ENCODE data around the gene SLC27A3.
A peak's percentile ranks its signal among the peaks of the same experiment; 100 is the strongest.

The SLC27A3 gene, protein sequence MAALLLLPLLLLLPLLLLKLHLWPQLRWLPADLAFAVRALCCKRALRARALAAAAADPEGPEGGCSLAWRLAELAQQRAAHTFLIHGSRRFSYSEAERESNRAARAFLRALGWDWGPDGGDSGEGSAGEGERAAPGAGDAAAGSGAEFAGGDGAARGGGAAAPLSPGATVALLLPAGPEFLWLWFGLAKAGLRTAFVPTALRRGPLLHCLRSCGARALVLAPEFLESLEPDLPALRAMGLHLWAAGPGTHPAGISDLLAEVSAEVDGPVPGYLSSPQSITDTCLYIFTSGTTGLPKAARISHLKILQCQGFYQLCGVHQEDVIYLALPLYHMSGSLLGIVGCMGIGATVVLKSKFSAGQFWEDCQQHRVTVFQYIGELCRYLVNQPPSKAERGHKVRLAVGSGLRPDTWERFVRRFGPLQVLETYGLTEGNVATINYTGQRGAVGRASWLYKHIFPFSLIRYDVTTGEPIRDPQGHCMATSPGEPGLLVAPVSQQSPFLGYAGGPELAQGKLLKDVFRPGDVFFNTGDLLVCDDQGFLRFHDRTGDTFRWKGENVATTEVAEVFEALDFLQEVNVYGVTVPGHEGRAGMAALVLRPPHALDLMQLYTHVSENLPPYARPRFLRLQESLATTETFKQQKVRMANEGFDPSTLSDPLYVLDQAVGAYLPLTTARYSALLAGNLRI

DNA sequence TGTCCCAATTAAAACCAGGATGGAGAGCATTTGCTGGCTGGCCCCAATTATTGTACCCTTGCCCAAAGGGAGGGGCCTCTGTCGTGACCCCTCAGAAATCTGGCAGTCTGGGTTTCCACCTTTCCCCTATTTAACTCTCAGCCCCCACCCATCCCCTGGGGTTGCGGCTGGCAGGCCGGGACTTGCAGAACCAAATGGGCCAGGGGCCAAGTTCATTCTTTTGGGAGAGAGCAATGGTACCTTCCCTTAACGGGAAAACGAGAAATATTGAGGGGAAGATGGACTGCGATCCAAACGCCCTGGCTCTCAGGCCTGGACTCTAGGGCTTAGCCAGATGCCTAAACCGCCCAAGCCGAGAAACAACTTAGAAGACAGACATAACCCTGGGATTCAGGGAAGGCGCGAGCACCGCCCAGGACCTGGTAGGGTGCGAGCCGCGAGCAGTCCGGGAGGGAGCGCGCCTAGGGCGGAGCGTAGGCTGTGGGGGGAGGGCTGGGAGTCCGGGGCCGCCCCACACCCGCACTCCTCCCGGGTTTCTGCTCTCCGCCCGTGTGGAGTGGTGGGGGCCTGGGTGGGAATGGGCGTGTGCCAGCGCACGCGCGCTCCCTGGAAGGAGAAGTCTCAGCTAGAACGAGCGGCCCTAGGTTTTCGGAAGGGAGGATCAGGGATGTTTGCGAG lies at the start of gene SLC27A3:
Gene SLC27A3, plus strand, starts transcription at position 628 of the 678 bp plus-strand sequence. CDS start 91 bp downstream, outside the sequence.
- DNase-seq = no peak

DNA sequence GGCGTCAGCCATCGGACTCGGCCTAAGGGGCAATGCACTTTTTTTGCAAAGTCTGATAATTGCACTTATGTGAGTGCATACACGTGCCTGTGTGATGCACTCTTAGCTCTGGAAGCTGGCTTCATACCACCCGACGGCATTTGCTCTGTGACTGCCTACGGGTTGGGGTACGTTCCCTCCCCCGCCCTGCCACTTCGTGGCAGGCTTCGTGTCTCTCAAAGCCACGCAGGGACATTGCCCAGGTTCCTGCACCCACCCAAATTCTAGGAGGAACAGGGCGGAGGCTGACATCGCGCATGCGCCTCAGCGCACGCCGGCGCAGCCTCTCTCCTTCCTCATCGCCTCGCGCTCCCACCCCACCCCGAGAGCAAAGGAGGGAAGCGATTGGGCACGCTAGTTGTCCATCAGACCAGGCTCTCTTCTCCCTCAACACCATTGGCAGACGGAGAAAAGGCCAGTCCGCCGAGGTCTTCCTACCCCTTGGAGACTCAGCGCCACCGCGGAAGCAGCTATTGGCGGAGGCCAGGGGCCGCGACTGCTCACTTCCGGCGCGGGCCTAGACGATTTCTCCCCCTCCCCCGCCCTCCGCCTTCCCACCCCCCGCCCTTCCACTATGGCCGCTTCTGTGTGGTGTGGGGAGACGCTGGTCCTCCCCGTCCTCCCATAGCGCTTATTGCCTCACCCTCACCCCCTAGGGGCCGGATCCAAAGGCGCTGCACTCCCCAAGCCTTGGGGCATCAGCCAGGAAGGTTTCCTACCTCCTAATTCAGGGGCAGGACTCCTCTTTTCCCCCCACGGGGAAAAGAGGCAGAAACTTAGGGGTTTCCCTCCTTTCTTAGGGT lies 47.5 kb upstream of the SLC27A3 start, which contains the start of gene INTS3:
Gene INTS3, plus strand, starts transcription at position 588 of the 842 bp plus-strand sequence. CDS start 585 bp downstream, outside the sequence.
- DNase-seq = peak; percentile 99

DNA sequence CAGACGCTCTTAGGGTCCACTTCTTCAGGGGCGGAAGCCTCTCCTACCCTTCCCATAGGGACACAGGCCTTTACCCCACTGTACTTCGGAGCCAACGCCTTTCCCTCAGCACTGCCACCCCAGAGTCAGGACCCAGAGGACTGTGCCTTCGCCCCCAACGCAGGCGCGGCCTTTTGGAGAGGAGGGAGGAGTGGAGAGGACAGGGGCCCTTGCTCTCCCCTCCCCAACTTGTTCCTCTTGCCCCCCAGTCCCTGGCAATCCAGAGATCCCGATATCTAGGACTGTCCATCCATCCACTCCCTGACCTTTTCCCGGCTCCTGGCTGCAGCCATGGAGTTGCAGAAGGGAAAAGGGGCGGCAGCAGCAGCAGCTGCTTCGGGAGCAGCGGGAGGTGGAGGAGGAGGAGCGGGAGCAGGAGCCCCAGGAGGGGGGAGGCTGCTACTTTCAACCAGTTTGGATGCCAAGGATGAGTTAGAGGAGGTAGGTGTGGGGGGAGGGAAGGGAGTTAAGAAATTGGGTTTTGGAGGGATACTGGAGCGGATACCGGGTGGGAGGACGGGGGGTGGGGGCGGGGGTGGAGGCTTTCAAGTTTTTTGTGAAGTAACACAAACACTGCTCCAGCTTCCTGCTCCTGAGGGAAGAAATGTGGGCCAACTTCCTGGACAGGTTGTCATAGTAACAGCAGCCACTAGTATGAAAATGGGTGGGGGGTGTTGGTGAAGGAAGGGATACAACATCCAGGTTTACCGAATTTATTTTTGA lies 46.7 kb upstream of the SLC27A3 start:
- peak; percentile 24 for DNase-seq

DNA sequence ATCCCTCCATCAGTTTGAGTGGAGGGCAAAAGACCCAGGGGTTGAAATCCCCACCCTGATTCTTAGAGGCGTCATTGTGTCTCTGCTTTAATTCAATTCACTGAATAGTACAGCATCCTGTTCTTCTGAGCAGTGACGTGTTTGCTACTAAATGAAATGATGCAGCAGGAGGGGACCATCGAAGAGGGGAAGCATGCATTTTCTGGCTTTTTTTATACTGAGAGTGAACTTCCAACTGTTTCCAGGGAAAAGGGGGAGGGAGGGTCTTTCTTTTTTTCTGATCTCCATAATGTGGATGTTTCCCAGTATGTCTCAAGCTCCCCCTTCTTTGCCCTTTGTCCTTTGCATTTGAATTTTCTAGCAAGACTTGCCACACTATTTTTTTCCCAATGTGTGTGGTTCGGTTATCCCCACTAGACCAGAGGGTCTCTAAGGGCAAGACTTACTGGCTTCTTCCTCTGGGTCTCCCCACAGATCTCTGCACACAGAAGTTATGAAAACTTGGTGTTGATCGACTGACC lies 44.7 kb upstream of the SLC27A3 start:
- DNase-seq = no peak

DNA sequence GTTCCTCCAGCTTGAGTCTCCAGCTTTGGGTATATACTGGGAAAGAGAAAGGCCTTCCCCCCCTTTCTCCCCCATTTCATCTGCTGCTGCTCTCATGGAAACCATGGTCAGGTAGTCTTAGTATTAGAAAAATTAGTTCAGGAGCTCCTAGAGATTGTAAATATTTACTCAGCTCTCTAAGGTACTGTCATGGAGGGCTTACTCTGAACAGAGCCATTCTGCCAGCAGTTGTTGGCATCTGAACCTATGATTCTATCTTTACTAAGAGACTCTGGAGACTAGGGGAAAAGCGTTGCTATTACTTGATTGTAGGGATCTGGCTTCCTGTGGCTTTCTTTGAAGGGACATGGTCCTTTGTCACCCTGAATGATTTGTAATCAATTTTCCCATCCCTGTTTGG lies 41.2 kb upstream of the SLC27A3 start:
- DNase-seq = no peak

DNA sequence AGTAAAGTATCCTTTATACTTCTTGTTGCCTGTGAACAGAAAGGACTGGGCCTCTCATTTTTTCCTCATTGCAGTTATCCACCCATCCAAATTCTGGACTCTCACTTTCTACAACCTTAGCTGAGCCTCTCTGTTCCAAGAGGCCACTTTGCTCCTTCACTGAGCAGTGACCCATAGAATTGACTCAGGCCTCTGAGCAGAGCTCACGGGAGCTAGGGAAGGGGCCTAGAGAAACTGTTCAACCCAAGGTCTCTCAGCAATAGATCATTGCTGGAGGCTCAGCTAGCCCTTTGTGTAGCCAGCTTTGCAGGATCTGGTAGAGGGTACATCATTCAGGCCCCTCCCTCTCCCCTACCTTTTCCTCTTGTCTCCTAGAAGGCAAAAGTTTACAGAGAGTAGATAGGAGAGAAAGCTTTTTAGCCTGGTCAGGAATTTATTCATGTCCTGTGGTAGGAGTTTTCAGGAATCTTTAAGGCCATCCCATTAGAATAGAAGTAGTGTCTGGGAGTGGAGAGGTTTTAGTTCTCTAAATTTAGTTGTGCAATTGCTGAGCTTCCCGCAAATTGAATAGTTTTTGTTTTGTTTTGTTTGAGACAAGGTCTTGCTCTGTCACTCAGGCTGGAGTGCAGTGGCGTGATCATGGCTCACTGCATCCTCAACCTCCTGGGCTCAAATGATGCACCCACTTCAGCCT lies 40.7 kb upstream of the SLC27A3 start:
- no peak for DNase-seq

DNA sequence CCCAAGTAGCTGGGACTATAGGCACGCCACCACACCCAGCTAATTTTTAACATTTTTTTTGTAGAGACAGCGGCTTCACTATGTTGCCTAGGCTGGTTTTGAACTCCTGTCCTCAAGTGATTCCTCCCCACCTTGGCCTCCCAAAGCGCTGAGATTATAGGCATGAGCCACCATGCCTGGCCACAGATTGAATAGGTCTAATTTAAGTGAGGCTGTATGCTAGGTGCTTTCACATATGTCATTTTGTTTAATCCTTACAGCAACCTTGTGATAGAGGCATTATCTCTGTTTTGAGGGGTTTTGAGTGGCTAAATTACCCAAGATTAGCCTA lies 40.2 kb upstream of the SLC27A3 start:
- no peak for DNase-seq

DNA sequence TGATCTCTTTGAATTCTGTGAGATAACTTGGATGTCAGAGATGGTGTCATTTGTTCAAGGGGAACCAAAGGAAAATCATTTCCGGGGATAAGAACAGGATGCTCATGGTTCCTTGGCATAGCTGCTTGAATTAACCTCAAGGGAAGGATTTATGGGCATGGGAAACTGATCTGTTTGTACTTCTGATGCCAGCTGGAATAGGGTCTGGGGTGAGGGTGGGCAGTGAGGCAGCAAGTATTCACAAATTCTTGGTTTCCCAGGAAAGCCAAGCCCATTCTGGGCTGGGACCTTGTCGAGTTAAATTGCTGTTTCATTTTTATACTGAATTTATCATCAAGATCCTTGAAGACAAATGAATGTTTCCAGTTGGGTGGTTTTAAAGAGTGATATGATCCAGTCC lies 33.2 kb upstream of the SLC27A3 start:
- no peak for DNase-seq

DNA sequence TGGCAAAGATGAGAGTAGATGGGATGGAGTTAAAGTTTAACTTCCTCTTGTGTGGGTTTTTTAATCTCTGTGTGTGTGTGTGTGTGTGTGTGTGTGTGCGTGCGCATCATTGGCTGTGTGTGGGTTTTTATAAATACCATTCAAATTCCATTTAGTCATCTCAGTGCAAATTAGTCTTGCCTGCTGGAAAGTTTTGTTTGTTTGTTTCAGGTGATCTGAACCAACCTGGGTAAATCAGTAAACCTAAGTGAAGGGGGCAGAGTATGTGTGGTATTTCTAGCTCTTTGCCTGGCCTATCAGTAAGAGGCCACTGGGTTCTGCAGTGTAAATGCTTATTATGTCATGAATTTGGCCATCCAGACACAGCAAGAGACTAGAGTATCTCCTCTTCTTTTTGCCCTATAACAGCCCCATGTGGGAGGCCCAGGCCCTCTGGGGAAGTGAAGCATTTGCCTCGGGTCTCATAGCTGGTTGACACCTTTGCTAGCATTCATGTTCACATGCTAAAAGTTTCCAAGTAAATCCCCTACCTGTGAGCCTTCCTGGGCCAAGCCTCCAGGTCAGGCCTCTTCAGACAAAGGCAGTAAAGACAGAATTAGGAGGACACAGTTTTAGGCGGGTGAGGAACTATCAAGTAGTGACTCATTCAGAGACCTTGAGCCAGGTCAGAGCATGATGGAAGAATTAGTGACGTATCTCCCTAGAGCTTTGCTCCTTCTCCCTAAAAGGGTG lies 32.6 kb upstream of the SLC27A3 start:
- no peak for DNase-seq

DNA sequence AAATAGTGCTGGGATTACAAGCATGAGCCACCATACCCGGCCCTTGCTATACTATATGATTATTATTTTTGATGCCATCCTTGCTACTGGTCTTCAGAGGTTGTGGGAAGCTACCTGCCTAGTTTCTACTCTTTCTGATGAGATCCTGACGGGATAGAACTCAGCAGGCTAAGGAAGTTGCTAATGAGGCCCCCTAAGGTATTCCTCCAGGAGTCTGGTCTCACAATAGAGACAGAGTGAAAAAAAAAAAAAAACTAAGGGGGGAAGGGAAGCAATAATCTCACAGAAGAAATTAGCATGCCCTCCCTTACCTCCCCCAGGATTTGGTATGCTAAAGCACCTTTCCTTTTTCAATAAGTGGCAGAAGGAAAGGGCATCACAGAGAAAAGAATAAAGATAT lies 29.8 kb upstream of the SLC27A3 start:
- DNase-seq = no peak

DNA sequence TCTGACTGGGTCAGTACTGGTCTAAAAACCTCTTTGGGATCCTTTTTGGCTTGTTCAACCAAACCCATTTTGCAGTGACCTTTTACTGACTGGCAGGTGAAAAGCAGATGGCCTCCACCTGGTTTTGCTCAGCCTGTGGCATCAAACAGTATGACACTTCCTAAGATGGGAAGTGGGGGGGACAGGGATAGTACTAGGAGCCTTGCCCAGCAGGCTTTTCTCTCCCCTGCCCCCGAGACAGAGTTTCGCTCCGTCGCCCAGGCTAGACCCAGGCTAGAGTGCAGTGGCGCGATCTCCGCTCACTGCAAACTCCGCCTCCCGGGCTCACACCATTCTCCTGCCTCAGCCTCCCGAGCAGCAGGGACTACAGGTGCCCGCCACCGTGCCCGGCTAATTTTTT lies 29.0 kb upstream of the SLC27A3 start:
- no peak for DNase-seq

DNA sequence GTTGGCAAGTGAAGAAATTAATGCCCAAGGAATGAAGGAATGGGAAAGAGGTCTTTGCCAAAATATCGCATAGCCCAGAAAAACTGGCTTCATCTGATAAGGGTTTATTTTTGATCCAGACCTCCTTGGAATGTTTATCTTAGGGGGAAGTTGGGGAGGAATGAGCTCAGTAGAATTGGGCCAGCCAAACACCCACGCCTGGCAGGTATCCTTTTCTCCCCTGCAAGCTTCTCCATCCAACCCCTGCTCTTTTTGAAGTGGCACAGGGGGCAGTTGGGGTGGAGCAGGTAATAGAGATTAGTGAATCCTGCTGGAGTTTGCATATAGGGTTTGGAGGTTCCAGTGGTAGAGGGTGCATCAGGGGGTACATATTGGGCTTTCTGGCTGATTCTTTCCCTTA lies 26.3 kb upstream of the SLC27A3 start:
- DNase-seq = no peak

DNA sequence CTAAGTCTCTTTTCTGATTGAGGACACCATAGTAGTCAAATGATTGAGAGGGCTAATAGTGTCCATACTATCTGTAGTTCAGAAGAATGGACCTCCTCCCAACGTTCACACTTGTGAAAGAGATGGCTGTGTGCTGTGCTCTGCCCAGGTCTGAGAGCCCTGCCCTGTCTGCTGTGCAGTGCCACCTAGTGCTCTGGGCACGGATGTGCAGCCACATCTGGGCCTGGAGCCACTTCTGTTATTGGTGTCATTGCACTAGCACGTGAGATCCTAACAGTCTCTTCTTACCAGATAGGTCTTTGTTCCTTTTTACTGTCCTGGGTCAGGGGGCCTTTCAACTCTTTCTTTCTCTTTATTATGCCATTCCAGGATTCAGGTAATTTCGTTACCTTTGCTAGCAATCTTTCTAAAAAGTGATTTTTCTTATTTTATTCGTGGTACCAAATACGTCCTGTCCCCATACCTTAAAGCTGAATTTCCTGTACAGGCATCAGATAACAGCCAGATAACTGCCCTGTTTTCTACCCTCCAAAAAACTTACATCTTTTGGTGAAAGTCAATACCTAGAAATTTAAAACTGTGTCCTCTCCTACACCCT lies 25.7 kb upstream of the SLC27A3 start:
- DNase-seq = peak; percentile 71

DNA sequence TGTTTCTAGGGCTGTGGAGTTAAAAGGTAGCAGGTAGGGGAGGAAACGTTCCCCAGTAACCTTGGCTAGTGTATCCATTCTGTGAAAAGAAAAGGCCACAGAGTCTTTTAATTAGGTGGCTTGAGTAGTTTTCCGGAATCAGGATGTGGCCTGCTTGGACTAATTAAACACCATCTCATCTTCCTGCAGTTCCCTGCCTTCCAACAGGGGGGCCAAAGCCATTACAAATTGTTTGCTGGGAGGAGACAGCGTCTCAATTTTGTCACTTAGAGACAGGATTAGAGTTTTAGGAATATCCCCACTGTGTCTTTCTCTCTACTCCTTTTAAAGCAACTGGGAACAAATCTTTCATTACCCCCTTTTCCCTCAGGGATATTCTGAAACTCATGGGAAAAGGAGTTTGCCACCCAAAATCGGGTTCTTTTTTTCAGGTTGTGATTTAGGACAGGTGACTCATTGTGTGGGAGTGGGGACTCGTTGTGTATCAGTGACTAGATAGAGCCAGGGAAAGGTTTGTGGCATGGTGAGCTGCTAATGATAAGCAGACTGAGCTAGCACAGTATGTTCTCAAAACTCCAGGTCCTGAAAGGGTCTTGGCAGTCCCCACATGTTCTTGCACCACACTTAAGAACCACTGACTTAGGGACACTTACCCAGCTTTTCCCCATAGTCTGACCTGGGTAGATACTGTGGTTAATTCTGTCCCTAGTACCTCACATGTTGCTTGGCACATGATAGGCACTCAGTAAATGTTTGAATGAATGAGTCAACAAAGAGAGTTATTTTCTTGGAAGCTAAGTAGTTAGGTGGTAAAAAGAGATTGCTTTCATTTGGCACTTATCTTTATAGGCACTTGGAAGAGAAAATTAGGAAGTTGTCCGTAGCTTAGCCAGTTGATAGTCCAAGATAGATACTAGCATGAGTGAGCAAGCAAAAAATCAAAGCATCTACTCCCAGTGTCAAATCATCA lies 24.9 kb upstream of the SLC27A3 start:
- no peak for DNase-seq

DNA sequence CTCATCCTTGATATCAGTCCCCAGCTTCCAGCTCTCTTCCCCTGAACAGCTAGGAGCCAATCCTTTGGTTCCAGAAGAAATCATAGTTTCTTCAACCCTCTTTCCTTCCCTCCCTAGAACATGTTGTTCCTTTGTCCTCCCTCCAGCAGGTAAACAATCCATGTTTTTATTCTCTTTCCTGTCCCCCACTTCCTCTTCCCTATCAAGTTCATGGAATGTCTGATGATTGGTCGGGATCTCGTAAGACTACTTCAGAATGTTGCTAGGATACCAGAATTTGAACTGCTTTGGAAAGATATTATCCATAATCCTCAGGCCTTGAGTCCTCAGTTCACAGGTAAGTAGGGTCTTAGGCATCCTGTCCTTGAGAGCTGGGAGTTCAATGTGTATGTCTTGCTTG lies 23.1 kb upstream of the SLC27A3 start:
- no peak for DNase-seq

DNA sequence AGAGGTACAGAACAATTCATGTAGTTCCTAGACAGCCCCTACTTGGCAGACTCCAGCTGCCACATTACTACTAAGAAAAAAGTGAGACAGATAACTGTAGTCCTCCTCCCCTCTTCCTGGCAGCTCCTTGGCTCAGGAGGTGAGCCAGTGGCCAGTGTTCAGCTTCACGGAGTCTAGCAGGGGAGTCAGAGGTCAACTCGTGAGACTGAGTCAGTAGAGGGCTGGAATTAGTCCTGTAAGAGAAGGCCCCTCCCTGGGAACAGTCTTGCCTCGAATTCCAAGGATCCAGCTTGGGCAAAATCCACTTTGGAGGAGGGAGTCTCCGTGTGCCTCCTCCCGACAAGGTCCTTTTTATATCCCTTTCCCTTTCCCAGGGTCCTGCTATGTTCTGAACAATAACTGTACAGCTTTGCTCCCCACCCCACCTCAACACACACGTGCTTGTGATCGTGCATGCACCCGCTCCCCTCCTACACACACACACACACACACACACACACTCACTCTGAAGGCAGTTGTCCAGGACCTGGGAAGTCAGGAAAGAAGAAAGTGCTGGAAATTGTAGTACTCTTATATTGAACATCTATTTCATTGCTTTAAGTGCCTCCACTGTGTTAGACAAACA lies 22.5 kb upstream of the SLC27A3 start:
- no peak for DNase-seq

DNA sequence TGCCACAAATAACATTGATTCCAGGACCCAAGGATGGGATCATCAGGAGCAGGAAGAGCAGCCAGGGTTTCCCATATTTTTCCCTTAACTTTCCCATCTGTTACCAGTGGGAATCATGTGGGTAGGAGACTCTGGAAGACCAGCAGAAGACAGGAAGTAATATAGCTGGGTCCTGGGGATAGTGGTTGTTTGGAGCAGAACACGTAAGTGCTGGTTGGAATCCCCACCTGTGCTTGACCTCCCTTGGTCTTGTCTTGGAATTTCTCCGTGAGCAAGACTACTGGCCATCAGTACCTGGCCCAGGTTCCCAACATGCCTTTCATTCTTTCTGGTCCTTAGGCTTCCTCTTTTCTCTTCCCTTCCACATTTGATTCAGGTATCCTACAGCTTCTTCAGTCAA lies 20.9 kb upstream of the SLC27A3 start:
- no peak for DNase-seq

DNA sequence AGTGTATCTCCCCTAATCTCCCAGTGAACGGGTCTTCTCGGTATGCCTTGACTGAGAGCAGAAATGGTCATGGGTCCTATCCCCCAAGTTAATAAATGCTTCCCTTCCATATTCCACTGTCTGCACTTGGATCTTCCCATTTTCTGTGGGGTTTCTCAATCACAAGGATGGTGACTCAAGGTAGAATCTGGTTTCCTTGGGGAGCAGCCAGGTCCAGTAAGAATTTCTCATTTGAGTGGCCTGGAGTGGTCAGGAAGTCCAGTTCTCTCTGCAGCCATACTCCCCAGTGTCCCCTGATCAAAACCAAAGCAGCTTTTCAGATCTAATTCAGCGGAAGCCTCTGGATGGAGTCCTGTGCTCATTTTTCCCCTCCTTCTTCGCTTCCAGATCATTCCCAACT lies 14.8 kb upstream of the SLC27A3 start:
- DNase-seq = no peak
